HG03558 (cell line): ENCODE data around the gene TNFSF12.

Experiments
- ATAC-seq: cut with Tn5 transposase; IDR thresholded peaks from one replicate; pipeline ENCODE4 v1.9.1; 2021; ENCODE audit warnings: moderate number of reproducible peaks; ENCODE audit not compliant: unreplicated experiment; ENCODE audit errors: extremely low read depth

Gene TNFSF12, protein sequence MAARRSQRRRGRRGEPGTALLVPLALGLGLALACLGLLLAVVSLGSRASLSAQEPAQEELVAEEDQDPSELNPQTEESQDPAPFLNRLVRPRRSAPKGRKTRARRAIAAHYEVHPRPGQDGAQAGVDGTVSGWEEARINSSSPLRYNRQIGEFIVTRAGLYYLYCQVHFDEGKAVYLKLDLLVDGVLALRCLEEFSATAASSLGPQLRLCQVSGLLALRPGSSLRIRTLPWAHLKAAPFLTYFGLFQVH

DNA sequence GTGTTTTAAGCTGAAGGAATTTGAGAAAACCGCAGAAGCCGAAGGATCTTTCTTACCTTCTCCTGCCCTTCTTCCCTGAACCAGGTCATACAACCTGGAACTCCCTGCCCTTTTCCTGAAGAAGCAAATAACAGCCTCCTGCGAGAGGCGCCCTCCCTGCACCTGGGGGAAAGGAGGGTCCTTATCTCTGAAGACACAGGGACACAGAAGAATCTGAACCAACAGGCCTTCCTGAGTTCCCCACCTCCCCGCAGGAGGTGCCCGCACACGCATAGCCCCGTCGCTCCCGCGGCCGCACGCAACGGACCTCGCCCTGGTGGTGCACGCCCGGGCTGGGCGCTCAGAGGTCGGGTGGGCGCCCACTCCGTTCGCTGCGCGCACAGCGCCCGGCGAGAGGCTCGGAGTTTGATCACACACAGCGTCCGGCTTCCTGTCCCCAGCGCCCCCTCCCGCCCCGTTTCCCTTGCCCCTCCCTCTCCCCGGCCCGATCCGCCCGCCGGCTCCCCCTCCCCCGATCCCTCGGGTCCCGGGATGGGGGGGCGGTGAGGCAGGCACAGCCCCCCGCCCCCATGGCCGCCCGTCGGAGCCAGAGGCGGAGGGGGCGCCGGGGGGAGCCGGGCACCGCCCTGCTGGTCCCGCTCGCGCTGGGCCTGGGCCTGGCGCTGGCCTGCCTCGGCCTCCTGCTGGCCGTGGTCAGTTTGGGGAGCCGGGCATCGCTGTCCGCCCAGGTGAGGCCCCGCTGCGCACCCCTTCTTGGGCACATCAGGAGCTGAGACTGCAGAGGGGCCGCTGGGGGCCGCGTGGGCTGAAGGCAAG is at the start of gene TNFSF12:
TSS of gene TNFSF12 (plus strand) at position 474 of the 816 bp plus-strand sequence. CDS start at position 570, 96 bp downstream.
- ATAC-seq, result no peak

DNA sequence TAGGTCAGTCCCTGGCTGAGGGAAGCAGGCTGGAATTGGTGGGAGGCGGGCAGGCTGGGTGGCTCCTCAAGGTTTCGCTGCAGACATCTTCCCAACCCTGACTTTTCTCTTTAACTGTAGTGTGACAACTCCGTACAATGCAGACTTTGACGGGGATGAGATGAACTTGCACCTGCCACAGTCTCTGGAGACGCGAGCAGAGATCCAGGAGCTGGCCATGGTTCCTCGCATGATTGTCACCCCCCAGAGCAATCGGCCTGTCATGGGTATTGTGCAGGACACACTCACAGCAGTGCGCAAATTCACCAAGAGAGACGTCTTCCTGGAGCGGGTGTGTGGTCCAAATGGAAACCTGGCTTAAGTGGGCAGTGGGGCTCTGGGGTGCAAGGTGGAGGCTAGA is 49.7 kb upstream of the TNFSF12 start:
- ATAC-seq, result no peak

- no peak for ATAC-seq
Measured at GRCh38 chr17:7501729-7502128, 47.1 kb upstream of the TNFSF12 start.

DNA sequence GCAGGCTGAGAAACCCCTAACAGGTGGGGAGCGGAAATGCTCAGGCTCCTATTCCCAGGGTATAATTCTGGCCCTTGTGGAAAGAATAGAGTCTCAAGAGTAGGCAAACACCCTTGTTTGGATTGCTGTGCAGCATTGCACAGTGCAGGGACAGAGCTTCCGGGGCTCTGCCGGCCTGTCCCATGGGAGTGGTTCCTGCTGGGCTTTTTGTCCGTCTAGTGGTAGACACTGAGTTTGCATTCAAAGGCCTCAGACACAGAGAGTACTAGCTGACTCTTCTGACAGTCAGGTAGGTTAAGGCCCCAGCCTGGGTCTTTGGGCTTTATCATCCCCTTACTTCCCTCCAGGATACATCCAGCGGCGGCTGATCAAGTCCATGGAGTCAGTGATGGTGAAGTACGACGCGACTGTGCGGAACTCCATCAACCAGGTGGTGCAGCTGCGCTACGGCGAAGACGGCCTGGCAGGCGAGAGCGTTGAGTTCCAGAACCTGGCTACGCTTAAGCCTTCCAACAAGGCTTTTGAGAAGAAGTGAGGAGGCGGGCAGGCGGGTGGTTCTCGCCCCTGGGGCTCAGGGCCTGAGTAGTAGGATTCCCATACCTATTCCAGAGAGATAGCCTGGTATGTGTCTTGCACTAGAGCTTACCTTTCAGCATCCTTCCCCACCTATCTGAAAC is 46.5 kb upstream of the TNFSF12 start:
- ATAC-seq, result no peak

- no peak for ATAC-seq
Measured at GRCh38 chr17:7502987-7503386, 45.9 kb upstream of the TNFSF12 start.

DNA sequence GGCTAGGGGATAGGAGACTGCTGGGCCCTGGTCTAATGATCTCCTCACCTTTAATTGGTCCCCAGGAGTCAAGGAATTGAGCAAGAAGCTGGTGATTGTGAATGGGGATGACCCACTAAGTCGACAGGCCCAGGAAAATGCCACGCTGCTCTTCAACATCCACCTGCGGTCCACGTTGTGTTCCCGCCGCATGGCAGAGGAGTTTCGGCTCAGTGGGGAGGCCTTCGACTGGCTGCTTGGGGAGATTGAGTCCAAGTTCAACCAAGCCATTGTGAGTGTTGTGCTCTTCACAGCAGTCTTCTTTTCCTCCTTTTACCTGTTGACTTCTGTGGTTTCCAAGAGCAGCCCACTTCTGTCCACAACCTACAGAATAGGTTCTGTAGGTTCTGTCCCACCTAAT is 45.3 kb upstream of the TNFSF12 start:
- no peak for ATAC-seq

- no peak for ATAC-seq
Measured at GRCh38 chr17:7508145-7508544, 40.7 kb upstream of the TNFSF12 start.

DNA sequence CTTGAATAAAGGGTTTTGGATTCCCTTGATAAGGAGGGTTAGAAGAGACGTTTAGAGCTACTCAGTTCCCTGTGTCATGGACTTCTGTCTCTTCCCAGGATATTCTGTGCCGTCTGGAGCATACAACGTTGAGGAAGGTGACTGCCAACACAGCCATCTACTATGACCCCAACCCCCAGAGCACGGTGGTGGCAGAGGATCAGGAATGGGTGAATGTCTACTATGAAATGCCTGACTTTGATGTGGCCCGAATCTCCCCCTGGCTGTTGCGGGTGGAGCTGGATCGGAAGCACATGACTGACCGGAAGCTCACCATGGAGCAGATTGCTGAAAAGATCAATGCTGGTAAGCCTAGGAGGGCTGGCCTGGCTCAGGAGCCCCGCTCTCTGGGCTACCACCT is 40.0 kb upstream of the TNFSF12 start:
- no peak for ATAC-seq

DNA sequence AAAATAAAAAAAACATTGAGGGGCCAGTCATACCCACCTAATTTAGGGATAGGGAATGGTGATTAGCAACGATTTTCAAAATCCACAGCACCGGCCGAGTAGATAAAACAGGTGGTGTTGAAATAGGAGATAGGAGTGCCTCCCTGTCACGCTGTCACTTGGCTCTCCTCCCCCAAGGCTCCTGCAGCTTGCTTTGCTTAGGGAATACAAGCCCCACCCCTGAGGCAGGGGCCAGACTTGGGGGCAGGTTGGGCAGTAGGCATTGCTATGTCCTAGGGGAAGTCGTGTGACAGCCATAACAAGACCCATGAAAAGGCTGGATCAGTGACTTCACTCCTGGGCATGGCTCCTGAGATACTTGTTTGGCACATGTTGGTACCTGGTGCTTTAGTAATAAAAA is 38.9 kb upstream of the TNFSF12 start:
- no peak for ATAC-seq

DNA sequence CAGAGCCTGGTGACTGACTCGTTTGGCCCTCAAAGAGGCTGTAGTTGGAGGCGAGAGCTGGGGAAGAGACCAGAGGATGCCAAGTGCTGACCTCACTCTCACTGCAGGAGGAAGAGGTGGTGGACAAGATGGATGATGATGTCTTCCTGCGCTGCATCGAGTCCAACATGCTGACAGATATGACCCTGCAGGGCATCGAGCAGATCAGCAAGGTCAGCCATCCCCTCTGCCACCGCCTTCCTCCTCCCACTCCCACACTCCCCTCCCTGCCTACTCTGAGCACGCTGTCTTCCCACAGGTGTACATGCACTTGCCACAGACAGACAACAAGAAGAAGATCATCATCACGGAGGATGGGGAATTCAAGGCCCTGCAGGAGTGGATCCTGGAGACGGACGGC is 37.8 kb upstream of the TNFSF12 start:
- no peak for ATAC-seq

DNA sequence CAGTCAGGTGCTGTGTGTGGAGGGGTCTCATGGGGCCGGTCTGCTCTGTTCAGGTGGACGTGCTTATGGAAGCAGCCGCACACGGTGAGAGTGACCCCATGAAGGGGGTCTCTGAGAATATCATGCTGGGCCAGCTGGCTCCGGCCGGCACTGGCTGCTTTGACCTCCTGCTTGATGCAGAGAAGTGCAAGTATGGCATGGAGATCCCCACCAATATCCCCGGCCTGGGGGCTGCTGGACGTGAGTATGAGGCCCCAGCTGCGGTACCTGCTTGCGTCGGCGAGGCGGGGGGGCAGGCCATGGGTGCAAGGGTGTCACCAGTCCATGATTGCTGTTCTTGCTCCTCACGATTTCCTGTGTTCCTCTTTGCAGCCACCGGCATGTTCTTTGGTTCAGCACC is 36.8 kb upstream of the TNFSF12 start:
- ATAC-seq, result no peak

DNA sequence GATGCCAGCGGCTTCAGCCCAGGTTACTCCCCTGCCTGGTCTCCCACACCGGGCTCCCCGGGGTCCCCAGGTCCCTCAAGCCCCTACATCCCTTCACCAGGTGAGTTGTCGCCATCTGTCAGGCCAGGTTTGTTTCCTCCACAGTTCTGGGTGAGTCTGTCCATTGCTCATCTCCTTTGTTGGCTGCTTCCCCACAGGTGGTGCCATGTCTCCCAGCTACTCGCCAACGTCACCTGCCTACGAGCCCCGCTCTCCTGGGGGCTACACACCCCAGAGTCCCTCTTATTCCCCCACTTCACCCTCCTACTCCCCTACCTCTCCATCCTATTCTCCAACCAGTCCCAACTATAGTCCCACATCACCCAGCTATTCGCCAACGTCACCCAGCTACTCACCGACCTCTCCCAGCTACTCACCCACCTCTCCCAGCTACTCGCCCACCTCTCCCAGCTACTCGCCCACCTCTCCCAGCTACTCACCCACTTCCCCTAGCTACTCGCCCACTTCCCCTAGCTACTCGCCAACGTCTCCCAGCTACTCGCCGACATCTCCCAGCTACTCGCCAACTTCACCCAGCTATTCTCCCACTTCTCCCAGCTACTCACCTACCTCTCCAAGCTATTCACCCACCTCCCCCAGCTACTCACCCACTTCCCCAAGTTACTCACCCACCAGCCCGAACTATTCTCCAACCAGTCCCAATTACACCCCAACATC is 35.9 kb upstream of the TNFSF12 start:
- no peak for ATAC-seq

DNA sequence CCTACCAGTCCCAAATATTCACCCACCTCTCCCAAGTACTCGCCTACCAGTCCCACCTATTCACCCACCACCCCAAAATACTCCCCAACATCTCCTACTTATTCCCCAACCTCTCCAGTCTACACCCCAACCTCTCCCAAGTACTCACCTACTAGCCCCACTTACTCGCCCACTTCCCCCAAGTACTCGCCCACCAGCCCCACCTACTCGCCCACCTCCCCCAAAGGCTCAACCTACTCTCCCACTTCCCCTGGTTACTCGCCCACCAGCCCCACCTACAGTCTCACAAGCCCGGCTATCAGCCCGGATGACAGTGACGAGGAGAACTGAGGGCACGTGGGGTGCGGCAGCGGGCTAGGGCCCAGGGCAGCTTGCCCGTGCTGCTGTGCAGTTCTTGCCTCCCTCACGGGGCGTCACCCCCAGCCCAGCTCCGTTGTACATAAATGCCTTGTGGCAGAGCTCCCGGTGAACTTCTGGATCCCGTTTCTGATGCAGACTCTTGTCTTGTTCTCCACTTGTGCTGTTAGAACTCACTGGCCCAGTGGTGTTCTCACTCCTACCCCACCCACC is 34.9 kb upstream of the TNFSF12 start:
- no peak for ATAC-seq

- ATAC-seq, result no peak
Measured at GRCh38 chr17:7515911-7516610, 32.8 kb upstream of the TNFSF12 start.

DNA sequence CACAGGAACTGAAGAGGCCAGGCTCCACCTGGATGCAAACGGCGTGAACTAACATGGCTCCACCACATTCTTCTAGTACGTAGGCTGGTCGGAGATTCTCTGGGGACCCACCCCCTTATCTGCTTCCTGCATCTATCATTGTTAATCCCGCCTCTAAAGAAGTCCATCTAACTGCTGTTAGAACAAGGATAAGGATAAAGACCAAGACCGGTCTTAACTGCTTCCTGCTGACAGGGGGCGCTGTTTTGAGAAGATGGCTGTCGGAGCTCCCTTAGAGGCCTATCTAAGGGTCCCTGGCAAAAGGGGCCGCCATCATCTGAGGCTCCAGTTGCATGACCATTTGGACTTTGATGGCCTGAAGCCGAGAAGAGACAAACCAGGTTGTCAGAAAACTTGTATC is 25.8 kb upstream of the TNFSF12 start:
- no peak for ATAC-seq

DNA sequence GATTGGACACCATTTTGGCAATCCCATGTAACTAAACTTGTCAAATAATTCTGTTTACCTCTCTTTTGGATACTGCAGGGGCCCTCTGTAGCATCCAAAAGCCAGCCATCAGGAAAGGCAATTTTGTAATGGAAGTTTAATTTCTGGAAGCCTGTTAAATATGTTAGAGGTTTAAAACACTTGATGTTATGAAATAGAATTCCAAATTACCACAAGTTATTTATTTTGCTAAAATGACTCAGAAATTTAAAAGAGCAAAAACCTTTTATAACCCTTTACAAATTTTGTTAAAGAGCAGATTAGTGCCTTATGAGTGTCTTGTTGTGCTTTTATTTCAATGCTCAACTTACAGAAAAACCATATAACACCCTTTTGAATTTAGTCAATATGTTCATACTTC is 20.0 kb upstream of the TNFSF12 start:
- ATAC-seq, result no peak

DNA sequence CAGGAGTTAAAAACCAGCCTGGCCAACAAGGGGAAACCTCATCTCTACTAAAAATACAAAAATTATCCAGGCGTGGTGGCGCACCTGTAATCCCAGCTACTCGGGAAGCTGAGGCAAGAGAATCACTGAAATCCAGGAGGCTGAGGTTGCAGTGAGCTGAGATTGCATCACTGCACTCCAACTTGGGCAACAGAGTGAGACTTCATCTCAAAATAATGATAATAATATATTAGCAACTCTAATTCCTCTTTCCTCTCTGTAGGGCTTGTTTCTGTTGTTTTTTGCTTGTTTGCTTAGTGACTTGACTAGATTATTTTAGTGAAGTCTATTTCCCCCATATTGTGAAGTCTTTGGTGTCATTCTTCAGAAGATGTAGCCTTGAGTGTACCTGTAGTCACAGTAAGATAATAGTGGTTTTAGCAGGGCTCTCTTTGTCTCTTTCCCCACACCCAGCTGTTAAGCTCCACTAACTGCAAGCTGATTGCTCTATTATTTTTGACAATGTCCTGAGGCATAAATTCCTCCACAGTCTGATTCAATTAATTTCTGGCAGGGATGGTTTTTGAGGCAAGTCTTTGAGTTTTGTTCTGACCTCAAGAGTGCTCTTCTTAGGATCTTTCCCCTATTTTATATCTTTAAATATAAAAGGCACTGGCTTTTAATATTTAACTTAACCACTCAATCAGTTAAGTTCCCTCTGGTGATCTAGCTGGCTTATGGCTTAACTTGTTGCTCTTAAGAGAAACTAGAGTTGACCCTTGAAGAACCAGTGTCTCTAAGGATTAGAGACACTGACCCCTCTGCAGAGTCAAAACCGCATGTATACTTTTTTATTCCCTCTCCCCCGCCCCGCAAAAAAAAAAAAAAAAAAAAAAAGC is 18.6 kb upstream of the TNFSF12 start:
- no peak for ATAC-seq

DNA sequence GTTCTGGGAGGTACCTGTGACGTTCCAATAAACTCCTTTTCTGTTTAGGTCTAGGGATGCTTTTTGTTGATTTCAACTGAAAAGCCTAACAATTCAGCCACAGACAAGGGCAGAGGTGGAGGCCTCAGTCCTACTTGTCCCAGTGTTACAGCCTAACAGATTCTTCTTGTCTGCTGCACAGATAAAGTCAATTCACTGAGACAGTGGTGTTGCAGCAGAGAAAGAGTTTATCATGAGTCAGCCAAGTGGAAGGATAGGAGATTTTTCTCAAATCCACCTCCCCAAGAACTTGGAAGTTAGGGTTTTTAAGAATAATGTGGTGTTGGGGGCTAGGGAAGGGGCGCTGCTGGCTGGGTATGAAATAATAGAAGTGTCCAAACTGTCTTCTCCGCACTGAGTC is 10.8 kb upstream of the TNFSF12 start:
- ATAC-seq, result no peak
